ENCODE data around the gene BOD1. TPM values are rescaled to one million over a fixed set of nuclear protein-coding genes. Genes with fewer than 3 reads are reported as not detected.

Gene BOD1
- polyA plus RNA-seq, 2 of the 4 experiments (the other 2 are of a cell fraction) = 59.1 to 102 TPM

DNA sequence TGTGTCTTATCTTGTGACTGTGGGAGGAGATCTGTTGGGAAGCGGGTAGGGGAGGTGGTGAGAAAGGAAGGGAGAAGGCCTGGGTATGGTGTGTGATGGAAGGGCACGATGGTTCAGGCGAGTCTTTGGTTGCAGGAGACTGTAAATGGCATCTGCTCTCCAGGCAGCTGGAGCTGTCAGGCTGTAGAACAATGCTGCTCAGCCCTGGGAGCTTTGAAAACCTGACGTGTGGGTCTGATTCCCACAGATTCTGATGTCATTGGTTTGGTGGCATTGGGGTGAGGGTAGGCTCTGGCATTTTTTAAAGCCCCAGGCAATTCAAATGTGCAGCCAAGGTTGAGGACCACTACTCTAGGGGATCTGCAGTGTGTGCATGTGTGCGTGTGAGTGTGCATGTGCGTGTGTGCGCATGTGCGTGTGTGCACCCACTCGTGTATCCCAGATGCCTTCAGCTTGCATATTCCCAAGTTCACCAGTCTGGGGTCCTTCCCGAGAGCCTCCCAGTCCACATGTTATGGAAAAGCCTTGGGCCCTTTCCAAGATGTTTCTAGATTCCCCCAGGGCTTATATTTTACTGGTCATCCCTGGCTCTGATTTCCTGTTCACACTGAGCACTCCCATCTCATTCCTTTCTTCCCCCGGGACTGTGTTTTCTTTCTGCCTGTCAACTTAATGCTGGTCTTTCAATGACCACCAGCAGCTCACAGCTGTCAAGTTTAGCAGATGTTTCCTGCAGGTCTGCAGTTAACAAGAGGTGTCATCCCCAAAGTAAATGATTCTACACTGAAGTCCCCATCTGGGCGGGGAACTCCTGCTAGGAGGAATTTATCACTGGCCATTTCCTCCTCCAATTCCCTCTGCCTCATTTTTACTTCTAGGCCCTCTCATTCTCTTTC is 34.0 kb downstream of the BOD1 start:
- ChIA-PET POLR2A (interaction anchor here (0.5 kb wide), 1 partner anchor 253 kb away, joined by 3 read pairs; no protein-coding TSS in a partner anchor), CTCF (interaction anchor here (0.6 to 4.8 kb wide), 9 partner anchors 9 to 288 kb away, joined by 3 to 32 read pairs (median 4); no protein-coding TSS in a partner anchor)
- FAIRE-seq (no peak), DNase-seq (ENCODE audit: low read depth in 1 of 2, low spot score in 1 of 2) (no peak), ATAC-seq (no peak)
- Histone ChIP-seq H3K4me3 (no peak overlapping the region), H3K9me3 (peaks cover 31% of the 10 kb centered on the region), H3K4me1 (no peaks in the 10 kb centered on the region), H3K4me2 (no peak overlapping the region), H3K27ac (no peak overlapping the region)
- WGBS (ENCODE audit: missing lambda C conversion rate) = 58% methylated on average over 12 of the region's 12 CpGs
- TF ChIP-seq NR3C1 (IDR thresholded peaks at IDR 0.05) = no peak
- TF ChIP-seq, protein P1, sequence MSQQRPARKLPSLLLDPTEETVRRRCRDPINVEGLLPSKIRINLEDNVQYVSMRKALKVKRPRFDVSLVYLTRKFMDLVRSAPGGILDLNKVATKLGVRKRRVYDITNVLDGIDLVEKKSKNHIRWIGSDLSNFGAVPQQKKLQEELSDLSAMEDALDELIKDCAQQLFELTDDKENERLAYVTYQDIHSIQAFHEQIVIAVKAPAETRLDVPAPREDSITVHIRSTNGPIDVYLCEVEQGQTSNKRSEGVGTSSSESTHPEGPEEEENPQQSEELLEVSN (IDR thresholded peaks at IDR 0.05; ENCODE audit: borderline replicate concordance, low read depth) = no peak
- TF ChIP-seq, protein P2, sequence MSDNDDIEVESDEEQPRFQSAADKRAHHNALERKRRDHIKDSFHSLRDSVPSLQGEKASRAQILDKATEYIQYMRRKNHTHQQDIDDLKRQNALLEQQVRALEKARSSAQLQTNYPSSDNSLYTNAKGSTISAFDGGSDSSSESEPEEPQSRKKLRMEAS (IDR thresholded peaks at IDR 0.05) = no peak
- no peak for TF ChIP-seq JUNB (IDR thresholded peaks at IDR 0.05)
- no peak for TF ChIP-seq BCL3 (IDR thresholded peaks at IDR 0.05)
- TF ChIP-seq, protein P3, sequence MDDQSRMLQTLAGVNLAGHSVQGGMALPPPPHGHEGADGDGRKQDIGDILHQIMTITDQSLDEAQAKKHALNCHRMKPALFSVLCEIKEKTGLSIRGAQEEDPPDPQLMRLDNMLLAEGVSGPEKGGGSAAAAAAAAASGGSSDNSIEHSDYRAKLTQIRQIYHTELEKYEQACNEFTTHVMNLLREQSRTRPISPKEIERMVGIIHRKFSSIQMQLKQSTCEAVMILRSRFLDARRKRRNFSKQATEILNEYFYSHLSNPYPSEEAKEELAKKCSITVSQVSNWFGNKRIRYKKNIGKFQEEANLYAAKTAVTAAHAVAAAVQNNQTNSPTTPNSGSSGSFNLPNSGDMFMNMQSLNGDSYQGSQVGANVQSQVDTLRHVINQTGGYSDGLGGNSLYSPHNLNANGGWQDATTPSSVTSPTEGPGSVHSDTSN (IDR thresholded peaks at IDR 0.05) = no peak
- TF ChIP-seq GATA3 (IDR thresholded peaks at IDR 0.05; ENCODE audit: borderline replicate concordance) = no peak
- no peak for TF ChIP-seq ZC3H11A (IDR thresholded peaks at IDR 0.05)
- TF ChIP-seq CBX2 (IDR thresholded peaks at IDR 0.05; ENCODE audit: borderline replicate concordance, low read depth) = no peak
- no peak for TF ChIP-seq EHMT2 (IDR thresholded peaks at IDR 0.05; ENCODE audit: low read depth)
- TF ChIP-seq, protein P4, sequence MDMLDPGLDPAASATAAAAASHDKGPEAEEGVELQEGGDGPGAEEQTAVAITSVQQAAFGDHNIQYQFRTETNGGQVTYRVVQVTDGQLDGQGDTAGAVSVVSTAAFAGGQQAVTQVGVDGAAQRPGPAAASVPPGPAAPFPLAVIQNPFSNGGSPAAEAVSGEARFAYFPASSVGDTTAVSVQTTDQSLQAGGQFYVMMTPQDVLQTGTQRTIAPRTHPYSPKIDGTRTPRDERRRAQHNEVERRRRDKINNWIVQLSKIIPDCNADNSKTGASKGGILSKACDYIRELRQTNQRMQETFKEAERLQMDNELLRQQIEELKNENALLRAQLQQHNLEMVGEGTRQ (IDR thresholded peaks at IDR 0.05) = no peak
- TF ChIP-seq KDM1A (IDR thresholded peaks at IDR 0.05; ENCODE audit: low read depth) = no peak
- no peak for TF ChIP-seq EHF (CRISPR knock-in tag; IDR thresholded peaks at IDR 0.05)
- TF ChIP-seq ZFP36 (IDR thresholded peaks at IDR 0.05; ENCODE audit: borderline replicate concordance, partially characterized antibody) = no peak
- no peak for TF ChIP-seq FOSB (CRISPR knock-in tag; IDR thresholded peaks at IDR 0.05)
- no peak for TF ChIP-seq FOXS1 (CRISPR knock-in tag; IDR thresholded peaks at IDR 0.05)
- no peak for TF ChIP-seq MYC (IDR thresholded peaks at IDR 0.05; ENCODE audit: borderline replicate concordance, low read length)
- no peak for TF ChIP-seq POLR2AphosphoS2 (conservative IDR thresholded peaks at IDR 0.05; ENCODE audit: low read length)
- TF ChIP-seq, protein P5, sequence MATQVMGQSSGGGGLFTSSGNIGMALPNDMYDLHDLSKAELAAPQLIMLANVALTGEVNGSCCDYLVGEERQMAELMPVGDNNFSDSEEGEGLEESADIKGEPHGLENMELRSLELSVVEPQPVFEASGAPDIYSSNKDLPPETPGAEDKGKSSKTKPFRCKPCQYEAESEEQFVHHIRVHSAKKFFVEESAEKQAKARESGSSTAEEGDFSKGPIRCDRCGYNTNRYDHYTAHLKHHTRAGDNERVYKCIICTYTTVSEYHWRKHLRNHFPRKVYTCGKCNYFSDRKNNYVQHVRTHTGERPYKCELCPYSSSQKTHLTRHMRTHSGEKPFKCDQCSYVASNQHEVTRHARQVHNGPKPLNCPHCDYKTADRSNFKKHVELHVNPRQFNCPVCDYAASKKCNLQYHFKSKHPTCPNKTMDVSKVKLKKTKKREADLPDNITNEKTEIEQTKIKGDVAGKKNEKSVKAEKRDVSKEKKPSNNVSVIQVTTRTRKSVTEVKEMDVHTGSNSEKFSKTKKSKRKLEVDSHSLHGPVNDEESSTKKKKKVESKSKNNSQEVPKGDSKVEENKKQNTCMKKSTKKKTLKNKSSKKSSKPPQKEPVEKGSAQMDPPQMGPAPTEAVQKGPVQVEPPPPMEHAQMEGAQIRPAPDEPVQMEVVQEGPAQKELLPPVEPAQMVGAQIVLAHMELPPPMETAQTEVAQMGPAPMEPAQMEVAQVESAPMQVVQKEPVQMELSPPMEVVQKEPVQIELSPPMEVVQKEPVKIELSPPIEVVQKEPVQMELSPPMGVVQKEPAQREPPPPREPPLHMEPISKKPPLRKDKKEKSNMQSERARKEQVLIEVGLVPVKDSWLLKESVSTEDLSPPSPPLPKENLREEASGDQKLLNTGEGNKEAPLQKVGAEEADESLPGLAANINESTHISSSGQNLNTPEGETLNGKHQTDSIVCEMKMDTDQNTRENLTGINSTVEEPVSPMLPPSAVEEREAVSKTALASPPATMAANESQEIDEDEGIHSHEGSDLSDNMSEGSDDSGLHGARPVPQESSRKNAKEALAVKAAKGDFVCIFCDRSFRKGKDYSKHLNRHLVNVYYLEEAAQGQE (IDR thresholded peaks at IDR 0.05) = no peak
- TF ChIP-seq HOXA7 (CRISPR knock-in tag; IDR thresholded peaks at IDR 0.05) = no peak

Data from A549 (cell line).